ENCODE data around the gene CHP1.
"Not testable (repeated sequence)": the region's sequence is repeated elsewhere in the genome, so short reads cannot be mapped to it uniquely, and the experiment has no call there.

Gene CHP1

GRCh38 chr15:41289953-41290352 is 58.9 kb downstream of the CHP1 start:
- DNase-seq: no peak

- DNase-seq: no peak
Observed at GRCh38 chr15:41291065-41291631, 60.1 kb downstream of the CHP1 start.

- no peak for DNase-seq
Observed at GRCh38 chr15:41292521-41292920, 61.5 kb downstream of the CHP1 start.

- not testable (repeated sequence) for DNase-seq
Observed at GRCh38 chr15:41301139-41301538, 70.1 kb downstream of the CHP1 start.

- no peak for DNase-seq
Observed at GRCh38 chr15:41301587-41301986, 70.5 kb downstream of the CHP1 start.

- DNase-seq: no peak
Observed at GRCh38 chr15:41304149-41304770, 73.2 kb downstream of the CHP1 start.

GRCh38 chr15:41307679-41308078 is 76.6 kb downstream of the CHP1 start:
- no peak for DNase-seq

- DNase-seq: no peak
Observed at GRCh38 chr15:41309226-41309905, 78.3 kb downstream of the CHP1 start.

GRCh38 chr15:41320805-41321330 is 89.8 kb downstream of the CHP1 start:
- DNase-seq: not testable (repeated sequence)

GRCh38 chr15:41323611-41324010 is 92.5 kb downstream of the CHP1 start:
- no peak for DNase-seq

- no peak for DNase-seq
Observed at GRCh38 chr15:41331281-41331680, 100.2 kb downstream of the CHP1 start.
